Measurements from ENCODE around the gene CD2BP2.

Gene CD2BP2

DNA sequence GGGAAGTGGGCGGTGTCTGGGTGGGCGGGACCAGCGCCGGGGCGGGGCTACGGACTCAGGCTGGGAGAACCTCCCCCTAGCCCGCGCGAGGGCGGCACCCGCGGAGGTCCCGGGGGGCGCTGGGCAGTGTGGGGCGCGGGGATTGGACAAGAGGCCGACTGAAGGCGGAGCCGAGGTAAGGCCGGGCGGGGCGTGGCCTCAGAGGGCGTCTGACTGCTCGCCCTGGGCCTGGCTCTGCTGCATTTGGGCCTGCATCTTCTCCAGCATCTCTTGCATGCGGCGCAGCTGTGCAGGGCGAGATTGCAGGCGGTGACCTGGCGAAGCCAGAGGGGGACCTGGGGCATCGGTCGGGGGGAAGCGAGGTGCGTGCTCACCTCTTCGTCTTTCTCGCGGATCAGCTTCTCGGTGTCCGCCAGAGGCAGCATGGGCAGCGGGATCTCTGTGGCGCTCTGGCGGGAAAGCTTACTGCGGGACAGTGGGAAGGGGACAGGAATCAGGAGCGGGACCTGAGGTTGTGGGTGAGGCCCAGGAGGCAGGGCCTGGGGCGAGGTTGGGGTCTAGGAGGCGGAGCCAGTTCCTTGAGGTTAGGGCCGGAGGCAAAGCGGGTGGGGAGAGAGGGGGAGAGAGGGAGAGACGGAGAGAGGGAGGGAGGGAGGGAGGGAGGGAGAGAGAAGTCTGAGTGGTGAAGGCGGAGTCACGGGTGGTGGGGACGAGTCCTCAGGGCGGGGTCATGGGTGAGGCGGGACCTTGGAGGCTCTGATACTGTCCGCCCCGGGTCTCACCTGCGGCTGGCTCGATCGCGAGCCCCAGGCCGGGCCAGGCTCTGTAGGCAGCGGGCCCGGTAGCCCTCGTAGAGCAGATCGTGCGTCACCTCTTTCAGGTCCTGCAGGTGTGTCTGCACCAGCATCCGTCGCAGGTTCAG is 23.4 kb upstream of the CD2BP2 start:
- peak; percentile 99 for DNase-seq (ENCODE audit: low read depth)

DNA sequence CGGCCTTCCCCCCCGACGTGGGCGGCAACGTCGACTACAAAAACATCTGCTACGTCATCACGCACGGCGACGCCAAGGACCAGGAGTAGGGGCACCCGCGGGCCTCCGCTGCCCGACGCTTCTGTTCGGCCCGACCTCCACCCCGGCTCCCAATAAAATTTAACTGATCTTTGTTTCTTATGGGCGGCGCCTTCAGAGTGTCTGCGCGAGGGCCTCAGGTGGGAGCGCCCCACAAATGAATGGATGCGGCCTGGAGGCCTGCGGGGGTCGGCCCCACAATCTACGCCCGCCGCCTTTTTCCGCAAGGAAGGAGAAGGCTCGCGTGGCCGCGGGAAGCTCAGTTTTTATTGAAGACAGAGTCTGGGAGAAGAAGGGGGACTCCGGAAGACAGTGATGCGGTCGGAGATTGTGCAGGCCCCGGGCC is 22.7 kb upstream of the CD2BP2 start:
- peak; percentile 74 for DNase-seq (ENCODE audit: low read depth)

DNA sequence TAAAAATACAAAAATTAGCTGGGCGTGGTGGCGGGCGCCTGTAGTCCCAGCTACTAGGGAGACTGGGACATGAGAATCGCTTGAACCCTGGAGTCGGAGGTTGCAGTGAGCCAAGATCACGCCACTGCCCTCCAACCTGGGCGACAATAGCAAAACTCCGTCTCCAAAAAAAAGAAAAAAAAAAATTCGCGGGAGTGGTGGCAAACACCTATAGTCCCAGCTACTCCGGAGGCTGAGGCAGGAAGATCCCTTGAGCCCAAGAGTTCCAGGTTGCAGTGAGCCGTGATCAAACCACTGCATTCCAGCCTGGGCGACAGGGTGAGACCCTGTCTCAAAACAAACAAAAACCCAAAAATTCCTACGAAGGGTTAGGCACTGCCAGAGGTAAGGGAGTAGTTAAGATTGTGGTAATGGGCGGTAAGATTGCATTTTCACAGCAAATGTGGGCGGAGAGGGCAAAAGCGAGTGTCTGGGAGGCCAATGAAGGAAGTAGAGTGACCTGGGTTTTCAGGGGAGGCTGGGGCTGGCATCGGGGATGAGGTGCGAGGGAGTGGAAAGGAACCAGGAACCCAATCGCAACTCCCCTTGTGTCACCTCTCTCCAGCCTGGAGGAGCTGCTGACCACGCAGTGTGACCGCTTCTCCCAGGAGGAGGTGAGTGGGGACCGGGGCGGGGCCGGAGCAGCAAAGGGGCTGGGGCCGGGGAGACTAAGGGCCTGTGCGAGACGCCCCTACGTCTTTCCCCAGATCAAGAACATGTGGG is 22.1 kb upstream of the CD2BP2 start:
- DNase-seq (ENCODE audit: low read depth): no peak

DNA sequence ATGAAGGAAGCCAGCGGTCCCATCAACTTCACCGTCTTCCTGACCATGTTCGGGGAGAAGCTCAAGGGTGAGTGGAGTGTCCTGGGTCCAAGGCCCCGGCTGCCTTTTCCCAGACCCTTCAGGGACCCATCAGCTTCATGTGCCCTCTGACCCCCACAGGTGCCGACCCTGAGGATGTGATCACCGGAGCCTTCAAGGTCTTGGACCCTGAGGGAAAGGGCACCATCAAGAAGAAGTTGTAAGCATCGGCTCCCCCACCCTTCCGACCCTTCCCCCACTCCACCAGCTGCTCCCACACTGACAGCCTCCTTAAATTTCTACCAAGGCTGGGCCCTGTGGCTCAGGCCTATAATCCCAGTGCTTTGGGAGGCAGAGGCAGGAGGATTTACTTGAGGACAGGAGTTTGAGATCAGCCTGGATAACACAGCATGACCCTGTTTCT is 21.4 kb upstream of the CD2BP2 start:
- no peak for DNase-seq (ENCODE audit: low read depth)

DNA sequence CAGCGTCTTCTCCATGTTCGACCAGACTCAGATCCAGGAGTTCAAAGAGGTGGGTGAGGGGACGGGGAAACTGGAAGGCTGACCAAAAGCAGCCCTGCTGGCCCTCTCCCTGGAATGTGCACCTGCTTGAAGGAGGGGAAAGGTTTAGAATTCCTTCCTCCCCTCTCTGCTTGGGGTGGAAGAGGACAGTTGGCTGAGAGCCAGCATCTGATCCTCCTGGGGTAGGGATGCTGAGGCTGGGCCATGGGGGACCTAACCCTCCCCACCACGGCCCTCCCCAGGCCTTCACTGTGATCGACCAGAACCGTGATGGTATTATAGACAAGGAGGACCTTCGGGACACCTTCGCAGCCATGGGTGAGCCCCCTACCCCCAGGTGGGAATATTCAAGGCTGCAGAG is 20.8 kb upstream of the CD2BP2 start:
- no peak for DNase-seq (ENCODE audit: low read depth)

DNA sequence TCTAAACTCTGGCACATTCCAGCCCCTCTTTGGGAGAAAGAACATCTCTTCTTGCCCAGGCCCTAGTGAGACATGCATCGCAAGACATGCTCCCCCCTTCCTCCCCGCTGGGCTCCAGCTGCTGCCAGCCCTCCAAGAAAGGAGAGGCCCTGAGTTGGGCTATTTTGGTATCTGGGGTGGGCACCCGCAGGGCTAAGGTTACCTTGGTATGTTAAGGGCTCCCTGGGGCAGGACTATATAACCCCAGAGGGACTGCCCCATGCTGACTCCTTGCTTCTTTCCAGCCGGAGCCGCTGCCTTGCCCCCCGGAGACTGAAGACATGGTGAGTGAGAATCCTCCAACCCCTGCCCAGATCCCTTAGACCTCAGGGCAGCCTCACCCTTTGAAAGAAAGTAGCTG is 19.4 kb upstream of the CD2BP2 start, which contains the start of gene MYL11:
Gene MYL11, plus strand, starts transcription at position 265 of the 400 bp plus-strand sequence. Its CDS starts 56 bp downstream, at position 321.
- DNase-seq (ENCODE audit: low read depth): no peak

DNA sequence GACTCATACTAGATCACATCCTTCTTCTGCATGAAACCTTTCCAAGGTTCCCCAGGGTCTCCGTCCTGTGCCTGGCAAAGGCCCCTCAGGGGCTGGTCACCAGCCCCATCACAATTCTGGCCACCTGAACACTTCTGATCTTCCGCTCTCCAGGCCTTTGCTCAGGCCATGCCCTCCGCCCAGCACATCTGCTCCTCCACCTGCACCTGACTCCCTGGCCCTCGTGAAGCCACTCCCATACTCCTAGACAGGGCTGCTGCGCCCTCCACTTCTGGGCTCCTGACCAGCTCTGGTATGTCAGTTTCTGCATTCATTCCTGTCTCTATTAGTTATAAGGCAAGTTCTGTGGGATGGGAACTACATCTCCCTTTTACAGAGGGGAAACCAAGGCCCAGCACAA is 17.6 kb upstream of the CD2BP2 start:
- no peak for DNase-seq (ENCODE audit: low read depth)

DNA sequence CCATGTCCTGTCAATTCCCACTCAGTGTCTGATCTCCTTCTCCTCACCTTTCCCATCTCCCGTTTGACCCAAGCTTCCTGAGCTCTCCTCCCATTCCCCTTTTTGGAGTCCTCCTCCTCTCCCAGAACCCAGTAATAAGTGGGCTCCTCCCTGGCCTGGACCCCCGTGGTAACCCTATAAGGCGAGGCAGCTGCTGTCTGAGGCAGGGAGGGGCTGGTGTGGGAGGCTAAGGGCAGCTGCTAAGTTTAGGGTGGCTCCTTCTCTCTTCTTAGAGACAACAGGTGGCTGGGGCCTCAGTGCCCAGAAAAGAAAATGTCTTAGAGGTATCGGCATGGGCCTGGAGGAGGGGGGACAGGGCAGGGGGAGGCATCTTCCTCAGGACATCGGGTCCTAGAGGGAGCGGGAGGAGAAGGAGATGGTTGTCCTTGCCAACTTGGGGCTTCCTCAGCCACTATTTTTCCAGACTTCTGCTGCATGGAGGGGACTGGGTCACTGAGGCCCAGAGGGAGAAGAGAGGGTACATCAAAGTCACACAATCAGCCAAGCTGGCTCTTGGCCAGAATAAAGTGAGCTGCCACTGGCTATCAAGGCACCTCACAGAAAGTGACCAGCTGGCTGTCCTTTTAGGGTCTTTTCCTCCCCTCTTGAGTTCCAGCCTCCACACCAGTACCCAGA is 17.1 kb upstream of the CD2BP2 start:
- no peak for DNase-seq (ENCODE audit: low read depth)

DNA sequence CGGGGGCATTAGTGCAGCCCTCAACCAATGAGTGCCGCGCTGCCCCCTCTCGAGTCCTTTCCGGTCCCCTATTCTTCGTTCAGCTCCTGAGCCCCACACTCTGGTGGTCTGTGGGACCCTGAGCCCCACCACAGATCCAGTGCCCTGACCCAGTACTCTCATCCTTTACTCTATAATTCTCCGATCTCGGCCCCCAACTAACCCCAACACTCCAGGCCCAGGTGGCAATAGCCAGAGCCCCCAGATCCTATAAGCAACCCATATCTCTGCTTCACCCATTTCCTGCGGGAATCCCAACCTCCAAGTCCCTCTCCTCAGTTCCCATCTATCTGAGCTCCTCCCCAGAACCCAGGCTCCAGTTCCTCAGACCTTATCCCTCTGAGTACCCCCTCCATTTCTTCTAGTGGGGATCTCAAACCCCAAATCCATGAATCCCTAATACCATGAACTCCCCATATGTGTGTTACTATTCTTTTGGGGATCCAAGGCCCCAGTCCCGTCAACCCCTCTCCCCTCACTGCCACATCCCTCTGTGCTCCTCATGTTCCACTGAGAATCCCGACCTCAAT is 16.2 kb upstream of the CD2BP2 start:
- DNase-seq (ENCODE audit: low read depth): no peak

DNA sequence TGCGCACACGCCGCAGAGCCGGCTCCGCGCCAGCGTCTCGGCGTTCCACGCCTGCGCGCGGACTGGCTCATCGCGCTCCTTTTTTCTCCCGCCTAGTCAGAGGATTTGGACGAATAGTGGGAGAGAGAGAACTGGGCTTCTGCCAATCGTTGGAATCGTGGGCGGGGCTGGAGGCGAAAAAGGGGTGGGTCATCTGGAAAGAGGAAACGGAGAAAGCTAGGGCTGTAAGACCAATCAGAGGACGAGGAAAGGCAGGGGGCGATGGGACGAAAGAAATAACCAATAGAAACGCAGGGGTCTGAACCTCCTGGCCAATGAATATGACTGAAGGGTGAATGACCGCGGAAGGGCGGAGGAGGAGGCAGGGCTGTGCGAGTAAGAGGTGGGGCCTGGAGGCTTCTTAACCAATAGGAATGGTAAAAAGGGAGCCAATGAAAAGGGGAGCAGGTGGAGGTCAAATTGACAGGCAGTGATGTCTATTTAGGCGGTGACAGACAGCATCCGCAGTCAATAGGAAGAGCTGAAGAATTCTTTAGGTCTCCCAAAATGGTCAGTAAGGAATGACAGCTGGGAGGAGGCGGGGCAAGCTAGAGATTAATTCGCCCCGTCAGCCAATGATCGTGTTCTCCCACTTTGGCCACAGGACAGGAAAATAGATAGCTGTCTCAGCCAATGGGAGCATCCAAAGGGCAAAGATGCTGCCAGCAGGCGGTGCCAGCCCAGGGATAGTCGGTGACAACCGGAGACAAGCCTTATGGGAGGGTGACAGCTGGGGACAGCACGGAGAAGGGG is 15.5 kb upstream of the CD2BP2 start, which contains the start of gene TBC1D10B:
Gene TBC1D10B, minus strand, starts transcription at position 39 of the 792 bp plus-strand sequence. CDS start 311 bp downstream, outside the sequence.
- peak; percentile 95 for DNase-seq (ENCODE audit: low read depth)

DNA sequence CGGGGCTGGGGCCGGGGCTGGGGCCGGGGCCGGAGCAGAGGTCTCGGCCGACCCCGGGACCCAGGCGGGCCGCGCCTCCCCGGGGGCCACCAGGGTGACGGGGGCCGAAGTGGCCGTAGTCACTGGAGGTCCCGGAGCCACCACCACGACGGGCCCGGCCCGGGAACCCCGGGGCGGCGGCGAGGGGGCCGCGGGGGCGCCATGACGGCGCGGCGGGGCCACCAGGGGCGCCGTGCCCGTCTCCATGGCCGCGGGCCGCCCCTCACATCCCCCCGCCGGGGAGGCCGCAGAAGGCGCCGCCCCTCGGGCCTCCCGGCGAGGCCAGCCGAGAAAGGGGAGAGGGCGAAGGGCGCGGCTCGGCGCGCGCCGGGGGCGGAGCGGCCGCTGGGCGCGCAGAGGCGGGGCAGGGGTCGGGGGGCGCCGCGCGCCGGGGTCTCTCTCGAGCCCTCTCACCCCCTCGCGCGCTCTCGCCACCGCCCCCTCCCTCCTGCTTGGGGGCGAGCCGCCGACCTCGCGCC is 14.9 kb upstream of the CD2BP2 start:
- no peak for DNase-seq (ENCODE audit: low read depth)

DNA sequence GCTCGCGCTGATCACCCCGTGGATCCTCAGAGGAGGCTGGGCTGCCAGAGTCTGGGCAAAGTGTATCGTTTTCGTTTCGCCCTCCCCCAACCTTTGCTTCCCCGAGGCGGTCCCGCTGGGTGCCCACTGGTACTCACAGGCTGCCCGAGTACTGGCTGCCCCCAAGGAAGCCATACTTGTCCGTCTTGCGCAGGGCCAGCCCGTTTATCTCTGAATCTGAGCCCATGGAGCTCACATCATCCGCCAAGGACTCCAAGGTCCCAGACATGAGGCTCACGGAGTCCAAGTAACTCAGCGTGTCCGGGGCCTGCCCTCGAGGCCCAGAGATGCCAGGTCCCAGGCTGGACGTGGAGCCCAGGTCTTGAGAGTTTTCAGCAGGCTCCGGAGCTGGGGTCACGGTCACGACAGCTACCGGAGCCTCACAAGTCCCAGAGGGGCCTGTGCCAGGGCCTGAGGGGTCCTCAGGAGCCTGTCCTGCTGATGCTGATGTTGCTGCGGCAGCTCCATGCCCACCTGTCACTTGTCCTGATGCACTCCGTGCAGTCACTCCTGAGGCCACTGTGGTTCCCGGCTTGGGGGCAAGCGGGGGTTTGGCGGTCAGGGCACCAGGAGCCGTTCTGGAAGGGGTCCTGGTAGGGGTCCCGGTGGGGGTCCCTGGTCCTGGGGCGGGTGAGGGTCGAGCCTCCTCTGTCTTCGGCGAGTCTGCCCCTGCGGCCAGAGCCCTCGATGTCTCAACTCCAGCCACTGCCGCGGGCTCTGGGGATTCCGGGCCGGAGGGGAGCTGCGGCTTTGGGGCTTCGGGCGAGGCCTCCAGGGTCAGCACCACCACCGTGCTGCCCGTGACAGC is 14.2 kb upstream of the CD2BP2 start:
- no peak for DNase-seq (ENCODE audit: low read depth)

DNA sequence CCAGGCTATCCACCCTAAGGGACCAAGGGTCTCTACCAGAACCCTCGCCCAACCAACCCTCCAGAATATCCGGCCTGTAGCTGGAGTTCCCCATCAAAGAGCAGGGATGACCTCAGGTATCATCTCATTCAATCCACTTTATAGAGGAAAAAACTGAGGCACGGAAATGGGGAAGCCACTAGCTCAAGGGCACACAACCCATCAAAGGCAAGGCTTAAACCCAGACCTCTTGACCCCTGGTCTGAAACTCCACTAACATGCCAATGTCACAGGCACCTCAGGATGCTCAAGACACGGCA is 13.6 kb upstream of the CD2BP2 start:
- DNase-seq (ENCODE audit: low read depth): no peak

DNA sequence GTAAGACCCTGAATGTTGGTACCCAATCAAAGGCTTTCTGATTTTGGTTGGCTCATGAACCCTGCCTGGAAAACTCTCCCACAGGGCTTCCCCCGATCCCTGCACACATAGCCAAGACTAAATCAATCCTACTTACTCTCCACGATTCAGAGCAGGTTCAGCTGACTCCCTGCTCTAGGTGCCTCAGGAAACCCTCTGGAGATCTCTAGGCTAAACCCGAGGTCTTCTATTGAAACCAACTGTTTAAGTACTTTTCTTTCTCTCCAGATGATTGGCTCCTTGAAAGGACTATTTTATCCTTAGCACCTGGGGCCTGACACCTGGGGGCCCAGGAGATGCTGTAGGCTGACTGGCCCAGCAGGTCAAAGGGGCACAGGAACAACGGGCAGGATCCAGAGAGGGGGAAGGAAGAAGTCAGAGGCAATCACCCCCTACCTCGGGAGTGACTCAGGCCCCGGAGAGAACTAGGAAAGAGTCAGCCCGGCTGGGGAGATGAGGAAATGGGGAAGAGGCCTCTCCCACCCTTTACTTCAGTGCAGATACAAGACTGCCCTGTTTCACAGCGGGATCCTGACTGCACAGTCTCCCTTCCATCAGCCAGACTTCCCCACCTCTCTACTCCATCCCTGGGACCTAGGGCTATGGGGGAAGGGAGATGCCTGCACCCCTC is 13.1 kb upstream of the CD2BP2 start:
- no peak for DNase-seq (ENCODE audit: low read depth)

DNA sequence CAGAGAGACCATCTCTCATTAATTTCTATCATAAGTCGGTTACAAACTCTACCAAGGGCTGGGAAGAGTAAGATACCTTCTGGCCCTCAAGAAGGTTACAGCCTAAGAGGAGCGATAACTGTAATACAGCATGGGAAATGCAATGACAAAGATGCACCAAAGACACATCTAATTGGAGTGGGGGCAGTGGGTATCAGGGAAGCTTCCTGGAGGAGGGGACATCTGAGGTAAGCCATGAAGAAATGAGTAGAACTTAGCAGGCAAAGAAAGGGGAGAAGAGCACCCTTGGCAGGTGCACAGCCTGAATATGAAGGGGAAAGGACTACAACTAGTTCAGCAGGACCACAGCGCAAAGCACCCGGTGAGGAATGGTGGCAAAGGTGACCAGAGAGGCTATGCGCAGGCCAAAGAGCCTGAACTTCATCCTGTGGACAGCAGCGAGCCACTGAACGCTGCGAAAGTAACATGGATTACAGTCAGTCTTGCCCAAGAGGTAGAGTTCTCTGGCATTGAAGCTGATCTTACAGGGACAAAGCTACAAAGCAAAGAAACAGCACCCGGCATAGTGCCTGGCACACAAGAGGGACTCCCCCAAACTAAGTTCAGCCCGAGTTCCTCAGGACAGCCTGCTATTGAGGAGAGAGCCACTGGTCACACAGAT is 12.4 kb upstream of the CD2BP2 start:
- DNase-seq (ENCODE audit: low read depth): no peak

DNA sequence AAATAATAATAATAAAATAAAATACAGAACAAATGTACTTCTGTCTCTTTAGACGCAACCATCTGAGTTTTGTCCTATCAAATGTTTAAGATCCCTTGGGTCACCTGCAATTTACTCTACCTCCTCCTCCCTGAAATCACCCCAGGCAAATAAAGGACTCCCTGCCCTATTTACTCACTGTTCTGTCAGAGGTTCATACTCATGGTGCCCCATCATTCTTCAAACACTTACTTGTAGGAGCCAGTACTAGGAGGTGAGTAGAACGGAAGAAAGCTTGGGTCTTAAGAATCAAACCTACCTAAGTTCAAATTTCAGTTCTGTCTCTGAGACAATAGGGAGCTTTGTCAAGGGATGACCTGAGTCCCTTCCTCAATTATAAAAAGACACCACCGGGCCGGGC is 11.4 kb upstream of the CD2BP2 start:
- no peak for DNase-seq (ENCODE audit: low read depth)

DNA sequence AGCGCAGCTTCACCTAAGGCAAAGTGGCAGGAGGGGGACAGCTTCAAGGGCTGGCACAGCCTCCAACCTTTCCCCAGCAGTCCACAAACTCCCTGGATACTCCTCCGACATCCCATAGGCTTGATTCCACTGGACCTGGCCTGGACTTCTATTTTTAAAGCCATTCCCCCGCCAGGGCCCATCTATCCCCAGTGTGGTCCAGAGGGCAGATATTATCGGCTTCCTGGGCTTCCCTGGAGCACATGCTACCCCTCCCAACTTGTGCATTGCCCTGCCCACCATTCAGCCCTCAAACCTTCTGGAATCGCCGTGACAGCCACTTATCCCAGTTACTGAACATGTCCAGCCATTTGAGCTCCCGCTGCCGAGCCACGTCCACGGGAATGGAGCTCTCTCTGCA is 10.1 kb upstream of the CD2BP2 start:
- no peak for DNase-seq (ENCODE audit: low read depth)

DNA sequence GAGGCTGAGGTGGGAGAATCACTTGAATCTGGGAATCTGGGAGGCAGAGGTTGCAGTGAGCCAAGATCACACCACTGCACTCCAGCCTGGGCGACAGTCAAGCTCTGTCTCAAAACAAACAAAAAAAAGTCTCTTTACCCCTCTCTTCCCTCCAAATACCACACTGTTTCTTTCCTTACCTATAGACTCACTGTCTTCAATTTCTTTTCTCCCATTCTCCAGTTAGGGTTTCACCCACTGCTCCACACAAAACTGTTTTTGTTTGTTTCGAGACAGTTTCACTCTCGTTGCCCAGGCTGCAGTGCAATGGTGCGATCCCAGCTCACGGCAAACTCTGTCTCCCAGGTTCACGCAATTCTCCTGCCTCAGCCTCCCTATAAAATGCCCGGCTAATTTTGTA is 6.1 kb upstream of the CD2BP2 start:
- no peak for DNase-seq (ENCODE audit: low read depth)

DNA sequence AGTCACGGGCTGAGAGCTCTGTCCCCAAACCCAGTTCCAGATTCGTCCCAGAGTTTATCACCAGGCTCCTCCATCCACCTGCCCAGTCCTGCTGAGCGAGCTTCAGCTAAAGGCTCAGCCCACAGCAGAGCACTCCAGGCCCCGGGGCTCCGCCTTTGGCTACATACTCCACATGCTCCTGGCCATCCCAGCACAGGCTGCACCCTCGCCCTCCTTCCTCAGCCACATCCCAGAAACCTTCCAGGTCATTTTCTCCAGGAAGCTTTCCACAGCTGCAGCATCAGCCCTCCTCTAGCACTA is 4.7 kb upstream of the CD2BP2 start:
- DNase-seq (ENCODE audit: low read depth): no peak

Data from stimulated activated CD8-positive, alpha-beta memory T cell treated with anti-CD3 and anti-CD28 coated beads, Interleukin-4, amount 100 ng/mL, for 24 hours (primary cell).